Pons (tissue), 1 donor: ENCODE results near the gene PUM2.
"Not testable (repeated sequence)": the region's sequence is repeated elsewhere in the genome, so short reads cannot be mapped to it uniquely, and the experiment has no call there.

Experiments used
- DNase-seq: peaks from one replicate; pipeline ENCODE4 v3.0.0-alpha.2; 2016; ENCODE audit warnings: low spot score

Gene PUM2

DNA sequence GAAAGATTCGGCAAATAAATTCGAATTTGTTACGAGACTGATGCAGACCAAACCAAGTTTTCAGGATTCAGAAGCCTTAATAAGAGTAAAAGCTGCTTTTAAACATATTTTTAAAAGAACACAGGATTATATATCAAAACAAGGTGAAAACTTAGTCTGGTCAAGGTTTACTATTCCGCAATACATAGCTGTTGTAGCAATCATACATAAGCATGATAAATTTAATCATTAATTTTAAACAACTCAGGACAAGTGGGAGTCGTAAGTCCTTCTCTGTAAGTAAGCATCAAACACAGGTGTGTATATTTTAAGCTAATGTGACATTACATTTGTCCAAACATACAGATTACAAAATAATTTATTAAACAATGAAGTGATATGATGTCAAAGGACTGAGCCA lies 57.7 kb downstream of the PUM2 start:
- no peak for DNase-seq

DNA sequence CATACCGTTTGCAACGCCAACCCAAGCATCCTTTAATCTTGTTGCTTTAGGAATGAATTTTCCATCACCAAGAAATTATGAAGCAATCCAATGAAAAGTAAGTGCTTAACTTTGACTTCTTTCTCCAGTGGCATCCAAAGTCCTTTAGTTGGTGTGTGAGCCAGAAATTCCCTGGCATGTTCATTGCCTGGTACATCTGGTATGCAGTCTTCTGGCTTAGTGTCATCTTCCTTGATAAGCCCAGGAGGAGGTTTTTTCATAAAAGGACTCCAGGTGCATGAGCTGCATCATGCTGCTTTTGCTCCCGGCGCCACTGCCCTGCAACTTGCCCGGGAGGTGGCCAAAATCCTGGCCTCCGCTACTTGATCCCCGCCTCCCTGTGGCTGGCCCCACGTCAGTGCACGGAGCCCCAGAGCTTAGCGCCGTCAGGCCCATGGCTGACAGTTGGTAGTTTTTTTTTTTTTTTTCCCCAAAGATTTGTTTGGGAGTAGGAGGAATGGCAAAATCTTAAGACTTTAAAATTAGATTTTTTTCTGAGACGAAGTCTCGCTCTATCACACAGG lies 58.7 kb downstream of the PUM2 start:
- peak; percentile 4 for DNase-seq

DNA sequence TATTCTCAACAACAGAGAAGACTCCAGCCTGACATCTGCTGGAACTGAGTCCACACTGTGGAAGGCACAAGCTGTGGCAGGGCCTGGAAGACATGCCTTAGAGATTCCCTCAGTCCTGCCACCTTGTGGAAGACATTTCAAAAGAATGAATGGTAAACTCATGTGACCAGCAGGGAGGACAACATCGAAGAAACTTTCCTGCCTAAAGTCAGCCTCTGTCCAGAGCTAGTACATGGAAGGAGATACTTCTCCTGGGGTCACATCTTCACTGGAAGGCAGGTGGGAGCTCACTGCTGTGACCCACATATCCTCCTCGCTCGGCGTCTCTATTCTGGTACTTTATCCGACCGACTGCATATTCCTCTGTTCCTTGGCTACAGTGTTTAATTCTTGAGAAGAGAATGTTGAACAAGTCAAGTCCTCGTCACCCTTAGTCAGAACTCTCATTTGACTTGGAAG lies 59.5 kb downstream of the PUM2 start:
- DNase-seq = peak; percentile 87

DNA sequence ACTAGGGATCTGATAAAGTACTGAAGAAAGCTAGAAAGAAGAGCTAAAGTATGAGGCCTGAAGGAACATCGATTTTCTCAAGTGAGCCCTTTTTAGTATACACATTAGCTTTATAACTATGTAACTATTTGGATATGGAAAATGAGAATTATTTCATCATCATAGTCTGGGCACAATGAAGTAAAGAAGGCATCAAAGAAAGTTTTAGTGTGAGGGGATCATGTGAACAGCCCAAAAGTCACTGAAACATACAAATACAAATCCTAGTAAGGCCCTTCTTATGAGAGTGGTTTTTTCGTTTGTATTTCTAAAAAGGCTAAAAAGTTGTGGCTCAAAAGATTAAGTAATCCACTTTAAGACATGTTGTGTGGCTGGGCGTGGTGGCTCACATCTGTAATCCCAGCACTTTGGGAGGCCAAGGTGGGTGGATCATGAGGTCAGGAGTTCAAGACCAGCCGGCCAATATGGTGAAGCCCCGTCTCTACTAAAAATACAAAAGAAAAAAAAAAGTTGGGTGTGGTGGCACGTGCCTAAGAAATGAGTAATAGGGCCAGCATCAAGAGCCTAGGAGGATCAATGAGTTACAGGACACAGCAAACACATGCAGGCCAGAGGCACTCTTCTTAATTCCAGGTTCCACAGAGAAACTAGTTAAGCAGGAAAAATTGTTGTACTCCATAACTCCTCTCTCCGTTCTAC lies 61.9 kb downstream of the PUM2 start:
- DNase-seq = no peak

DNA sequence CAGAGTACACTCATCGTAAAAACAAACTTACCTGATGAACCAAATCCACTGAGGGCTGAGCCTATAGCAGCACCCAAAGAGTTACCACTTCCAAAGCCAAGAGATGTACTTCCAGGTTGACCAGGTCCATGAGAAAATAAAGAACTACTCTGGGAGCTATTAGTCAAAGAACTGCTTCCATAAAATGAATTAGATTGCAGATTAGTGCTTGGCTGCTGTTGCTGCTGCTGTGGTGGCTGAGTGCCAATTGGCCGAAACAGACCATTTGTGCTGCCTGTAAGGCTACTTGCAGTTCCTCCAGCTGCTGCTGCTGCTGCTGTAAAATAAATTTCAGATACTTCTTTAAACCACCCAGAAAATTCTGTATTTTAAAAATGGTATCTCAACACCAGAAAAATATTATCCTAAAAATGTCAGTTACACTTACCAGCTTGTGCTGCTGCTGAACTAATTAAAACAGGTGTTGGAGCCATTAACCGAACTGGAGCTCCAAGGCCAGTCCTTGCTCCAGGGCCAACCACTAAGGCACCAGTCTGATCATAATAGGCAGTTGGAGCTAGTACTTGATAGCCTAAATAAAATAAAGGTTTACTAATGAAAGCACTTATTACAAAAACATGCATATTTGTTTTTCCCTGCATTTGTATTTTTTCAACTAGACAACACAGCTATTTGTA lies 67.6 kb downstream of the PUM2 start:
- peak; percentile 89 for DNase-seq

DNA sequence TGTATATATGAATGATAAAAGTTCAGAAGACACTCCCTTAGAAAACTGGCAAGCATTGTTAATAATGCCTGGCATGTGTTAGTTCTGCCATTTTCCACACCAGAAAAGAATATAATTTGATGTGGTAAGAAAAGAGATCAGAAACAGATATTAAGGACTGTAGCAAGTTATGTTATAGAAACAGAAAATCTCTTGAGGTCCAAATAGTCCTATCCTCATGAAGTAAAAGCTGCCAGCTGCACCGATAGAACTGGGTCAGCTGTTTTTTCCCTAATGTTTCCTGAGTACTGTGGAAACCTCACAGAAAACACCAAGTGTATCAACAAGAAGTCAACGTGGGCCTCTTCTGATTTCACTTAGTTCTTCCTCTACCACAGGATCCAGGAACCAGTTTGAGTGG lies 68.8 kb downstream of the PUM2 start:
- DNase-seq = no peak

DNA sequence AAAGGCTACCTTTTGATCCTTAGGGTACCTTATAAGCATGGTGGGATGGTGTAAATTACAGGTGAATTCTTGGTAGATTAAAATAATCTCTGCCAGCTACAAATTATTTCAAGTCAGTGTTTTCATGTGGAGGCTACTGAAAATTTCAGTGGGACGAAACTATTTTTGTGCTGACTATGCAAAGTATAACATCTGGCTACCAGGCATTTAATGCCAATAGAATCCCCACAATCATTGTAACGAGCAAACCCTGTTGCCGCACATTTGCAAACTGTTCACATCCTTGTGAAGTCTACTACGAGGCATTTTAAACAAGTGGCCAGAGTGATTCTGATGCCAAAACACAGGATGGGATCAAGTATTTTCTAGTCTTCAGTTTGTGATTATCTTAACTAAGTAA lies 77.6 kb downstream of the PUM2 start:
- DNase-seq = no peak

DNA sequence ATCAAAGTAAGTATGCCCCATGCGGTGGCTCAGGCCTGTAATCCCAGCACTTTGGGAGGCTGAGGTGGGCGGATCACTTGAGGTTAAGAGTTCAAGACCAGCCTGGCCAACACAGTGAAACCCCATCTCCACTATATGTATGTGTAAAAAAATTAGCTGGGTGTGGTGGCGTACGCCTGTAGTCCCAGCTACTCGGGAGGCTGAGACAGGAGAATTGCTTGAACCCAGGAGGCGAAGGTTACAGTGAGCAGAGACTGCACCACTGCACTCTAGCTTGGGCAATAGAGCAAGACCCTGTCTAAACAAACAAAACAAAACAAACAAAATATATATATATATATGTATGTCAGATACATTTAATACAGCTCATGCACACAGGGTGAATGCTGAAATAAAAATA lies 82.3 kb downstream of the PUM2 start:
- not testable (repeated sequence) for DNase-seq

DNA sequence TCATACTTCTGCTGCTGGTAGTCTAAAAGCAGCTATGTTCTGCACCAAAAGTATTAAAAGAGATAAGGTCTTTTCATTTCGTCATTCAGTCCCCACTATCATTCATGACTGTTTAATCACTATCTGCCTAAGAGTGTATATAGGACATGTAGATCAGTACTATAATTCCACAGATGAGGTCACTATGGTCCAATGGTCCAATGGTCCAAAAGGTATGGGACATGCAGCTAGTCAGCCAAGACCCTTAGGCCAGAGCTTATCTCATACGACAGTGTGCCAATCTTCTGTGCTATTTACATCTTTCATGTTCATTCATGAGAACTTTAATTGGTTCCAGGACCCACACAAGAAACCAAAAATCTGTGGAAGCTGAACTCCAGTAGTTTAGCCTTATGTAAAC lies 83.1 kb downstream of the PUM2 start:
- no peak for DNase-seq

DNA sequence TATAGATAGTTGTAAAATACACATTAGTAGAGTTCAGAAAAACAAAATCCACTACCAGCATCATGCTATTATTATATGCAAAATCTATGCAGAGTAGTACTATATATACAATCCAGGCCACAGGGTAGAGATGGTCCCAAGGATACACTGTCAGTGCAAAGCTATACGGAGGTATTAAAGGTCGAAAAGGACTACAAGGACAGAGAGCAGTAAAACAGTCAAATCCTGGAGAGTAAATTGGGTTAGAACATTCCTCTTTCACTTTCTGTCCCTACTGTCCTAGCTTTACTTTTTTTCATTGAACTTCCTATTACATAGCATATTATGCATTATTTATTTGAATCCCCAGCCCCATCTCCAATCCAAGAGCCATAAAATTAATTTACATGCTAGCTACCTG lies 86.0 kb downstream of the PUM2 start:
- DNase-seq = no peak

DNA sequence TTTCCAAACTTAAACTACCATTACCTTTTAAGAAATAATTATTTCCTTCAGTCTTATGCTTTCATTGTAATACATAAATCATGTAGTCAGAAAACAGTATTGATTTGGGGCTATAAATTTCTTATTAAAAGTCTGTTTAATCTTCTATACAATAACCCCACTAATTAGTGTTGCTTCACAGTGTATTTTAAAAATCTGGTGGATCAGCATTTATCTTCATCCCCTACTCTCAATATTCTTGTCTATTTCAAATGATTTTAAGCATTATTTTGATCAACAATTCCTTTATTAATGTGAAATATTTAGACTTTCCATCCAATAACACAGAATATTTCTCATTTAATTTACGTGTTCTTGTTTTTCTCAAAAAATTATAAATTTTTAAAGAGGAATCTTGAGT lies 93.2 kb downstream of the PUM2 start:
- no peak for DNase-seq

DNA sequence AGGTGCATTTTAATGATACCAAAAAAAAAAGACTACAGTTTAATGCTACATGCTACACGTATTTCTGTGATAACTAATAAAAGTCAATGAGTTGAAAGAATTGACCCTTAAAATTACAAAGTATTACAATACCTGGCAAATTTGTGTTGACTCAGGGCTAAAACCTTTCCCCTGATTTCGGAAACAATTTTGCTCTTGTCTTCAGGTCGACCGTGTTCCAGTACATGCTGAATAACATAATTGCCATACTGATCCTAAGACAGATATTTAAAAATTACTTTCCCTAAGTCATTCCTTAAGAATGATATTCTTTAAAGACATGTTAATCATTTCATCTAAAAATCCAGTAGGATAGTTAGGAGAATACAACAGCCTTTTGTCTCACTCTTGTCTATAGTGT lies 95.9 kb downstream of the PUM2 start:
- DNase-seq = no peak

DNA sequence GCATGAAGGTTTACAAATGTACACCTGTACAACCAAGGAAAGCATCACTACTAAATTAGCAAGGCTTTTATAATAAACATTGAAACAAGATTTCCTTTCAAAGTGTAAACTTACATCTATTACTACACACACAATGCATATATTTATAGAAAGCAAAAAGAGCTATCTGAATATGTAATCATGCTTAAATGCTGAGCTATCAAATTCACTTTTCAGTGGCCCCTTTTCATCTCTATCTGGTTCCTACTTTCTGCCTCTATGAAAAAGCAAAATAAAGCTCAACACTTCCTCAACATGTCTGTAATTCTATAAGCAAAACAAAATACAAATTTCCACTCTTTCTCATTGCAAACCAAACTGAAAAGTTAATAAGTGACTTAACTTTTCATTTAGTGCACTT lies 100.2 kb downstream of the PUM2 start:
- DNase-seq = no peak

DNA sequence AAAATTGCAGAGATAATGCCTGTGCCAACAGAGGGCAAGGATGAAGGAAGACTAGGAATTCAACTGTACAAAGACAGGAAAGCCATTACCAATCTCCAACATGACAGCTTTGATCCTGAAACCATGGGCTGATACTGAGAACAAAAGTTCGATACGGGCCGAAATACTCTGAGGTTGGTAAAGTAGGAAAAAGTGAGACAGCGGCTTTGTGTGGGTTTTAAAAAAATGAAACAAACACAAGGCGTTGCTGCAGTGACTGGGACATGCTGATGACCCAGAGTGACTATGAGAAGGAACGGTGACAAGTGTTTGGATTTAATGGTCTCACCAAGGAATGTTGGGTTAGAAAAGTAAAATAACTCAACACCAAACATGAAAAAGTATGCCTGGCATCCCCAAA lies 101.5 kb downstream of the PUM2 start:
- DNase-seq = no peak

DNA sequence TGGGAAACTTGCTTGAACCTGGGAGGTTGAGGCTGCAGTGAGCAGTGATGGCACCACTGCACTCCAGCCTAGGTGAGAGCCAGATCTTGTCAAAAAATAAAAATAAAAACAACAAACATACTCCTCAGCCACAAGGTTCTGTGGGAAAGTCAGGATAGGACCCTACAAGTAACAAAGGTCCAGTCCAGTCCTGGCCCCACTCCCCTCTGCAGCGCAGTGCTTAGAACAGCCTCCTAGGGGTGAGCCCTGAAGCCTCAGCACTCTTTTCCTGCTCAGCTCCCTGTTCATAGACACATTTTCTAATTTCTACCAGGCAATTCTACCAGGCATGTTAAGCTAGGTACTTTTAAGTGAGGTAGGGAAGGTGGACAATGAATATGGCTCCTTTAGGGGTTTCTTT lies 103.6 kb downstream of the PUM2 start:
- no peak for DNase-seq

DNA sequence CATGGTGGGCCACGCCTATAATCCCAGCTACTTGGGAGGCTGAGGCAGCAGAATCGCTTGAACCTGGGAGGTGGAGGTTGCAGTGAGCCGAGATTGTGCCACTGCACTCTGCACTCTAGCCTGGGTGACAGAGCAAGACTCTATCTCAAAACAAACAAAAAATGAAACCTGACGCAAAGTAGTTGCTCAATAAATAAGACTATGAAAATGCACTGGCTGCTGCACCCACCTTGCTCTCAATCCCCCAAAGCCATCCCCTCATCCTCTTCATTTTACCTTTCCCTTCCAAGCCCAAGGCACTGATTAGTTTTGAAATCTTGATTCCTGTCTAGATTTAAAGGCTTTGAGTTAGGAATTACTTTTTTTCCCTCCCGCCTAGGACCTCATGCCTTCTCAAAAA lies 107.0 kb downstream of the PUM2 start:
- DNase-seq = not testable (repeated sequence)

DNA sequence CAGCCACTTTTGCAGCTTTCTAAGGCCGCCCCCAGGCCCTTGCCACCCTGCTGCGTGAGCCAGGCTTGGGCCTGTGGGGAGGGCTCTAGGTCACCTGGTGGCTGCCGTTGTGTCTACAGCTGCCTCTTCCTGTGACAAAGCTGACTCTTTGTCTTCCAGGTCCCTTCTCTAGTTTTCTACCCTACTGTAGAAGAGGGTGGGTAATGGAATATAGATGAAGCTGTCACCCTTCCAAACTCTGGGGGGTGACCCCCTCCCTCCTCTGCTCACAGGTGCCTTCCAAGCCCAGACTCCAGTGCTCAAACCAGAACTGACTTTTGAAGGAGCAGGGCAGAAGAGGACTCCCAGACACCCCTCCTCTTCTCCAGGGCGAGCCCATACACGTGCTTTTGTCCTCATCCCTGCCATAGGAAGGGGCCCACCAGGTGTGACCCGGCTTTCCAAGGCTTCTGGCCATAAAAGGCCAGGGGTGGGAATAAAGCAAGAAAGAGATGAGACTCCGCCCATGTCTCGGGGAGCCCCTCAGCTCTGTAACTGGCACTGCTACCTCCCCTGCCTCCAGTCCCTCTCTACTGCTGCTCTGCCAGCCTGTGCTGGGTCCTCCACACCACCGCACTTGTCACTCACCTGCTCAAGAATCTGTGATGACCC lies 107.8 kb downstream of the PUM2 start:
- no peak for DNase-seq

DNA sequence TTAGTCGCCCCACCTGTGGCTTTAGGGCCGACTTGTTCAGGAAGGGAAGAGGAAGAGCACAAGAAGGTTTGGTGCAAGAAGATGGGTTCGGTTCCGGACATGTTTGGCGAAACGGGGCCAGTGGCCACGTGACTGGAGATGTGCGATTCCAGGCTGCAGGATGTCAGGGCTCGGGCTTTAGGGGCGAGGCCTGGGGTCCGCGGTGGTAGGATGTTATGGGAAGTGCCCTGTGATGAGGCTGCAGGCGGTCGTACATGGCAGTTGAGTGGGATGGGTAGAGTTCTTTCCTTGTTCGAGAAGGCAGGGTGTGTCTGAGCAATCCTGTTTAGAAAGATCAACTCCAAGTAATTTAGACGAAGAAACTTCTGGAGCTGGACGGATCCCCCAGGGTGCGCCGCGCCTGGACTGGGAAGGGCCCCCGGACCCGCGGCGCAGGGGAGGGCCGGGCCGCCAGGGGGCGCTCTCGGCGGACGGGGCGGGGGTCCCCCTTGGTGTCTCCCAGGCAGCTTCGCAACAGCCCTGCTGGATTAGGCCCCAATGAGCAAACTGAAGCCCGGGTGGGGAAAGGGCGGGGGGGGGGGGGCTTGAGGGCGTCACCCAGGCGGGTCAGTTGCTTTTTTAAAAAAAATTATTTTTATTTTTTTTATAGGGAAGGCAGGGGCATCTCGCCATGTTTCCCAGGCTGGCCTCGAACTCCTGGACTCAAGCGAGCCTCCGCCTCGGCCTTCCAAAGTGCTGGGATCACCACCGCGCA lies 108.5 kb downstream of the PUM2 start:
- DNase-seq = no peak

DNA sequence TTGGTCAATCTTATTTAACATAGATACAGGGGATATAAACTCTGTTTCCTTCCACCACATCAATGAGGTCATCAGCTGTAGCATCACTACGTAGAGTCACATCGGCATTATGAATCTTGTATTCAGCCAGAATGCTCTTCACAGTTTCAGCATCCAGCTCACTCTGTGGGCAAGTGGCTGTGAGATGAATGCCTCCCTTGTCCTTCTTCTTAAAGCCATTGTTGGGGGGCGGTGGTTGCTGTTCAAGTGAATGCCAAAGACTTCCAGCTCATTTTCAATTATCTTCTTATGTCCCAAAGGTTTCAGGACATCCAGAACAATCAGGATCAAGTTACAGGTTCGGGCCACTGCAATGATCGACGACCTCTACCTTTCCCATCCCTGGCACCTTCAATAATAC lies 110.4 kb downstream of the PUM2 start:
- DNase-seq = peak; percentile 80

DNA sequence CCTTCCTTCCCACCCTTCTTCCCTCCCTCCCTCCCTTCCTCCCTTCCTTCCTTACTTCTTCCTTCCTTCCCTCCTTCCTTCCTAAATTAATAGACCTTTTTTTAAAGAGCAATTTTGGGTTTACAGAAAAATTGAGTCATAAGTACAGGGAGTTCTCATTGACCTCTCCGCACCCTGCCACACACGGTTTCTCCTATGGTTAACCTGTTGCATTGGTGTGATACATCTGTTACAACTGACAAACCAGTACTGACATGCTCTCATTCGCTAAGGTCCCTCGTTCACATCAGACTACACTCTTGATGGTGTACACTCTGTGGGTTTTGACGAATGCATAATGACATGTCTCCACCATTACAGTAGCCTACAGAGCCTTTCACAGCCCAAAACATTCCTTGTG lies 114.1 kb downstream of the PUM2 start:
- no peak for DNase-seq

DNA sequence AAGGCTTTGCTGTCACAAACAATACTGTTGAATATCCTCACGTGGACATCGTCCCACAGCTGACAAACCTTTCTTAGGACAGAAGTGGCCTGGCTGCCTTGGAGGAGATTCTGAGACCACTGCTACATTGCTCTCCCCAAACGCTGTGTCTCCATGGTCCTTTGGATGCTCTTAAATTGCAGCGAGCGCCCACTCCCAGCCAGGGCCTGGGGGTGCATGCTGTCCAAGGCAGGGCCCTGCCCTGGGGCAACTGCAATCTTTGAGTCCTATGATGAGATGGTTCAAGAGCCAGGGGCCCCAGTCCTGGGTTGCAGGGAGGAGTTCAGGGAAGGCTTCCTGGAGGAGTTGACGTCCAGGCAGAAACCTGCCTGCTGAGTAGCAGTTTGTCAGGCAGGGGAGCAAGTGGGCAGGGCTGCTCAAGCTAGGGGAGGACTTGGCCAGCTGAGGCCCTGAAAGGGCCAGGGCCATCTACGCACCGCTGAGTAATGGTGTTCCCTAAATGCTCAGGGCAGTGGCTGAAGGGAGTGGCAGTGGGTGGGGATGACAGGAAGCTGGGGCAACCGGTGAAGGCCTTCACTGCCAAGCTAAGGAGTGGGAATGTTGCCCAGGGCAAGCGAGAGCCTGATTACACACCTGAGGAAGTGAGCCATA lies 114.9 kb downstream of the PUM2 start:
- no peak for DNase-seq

DNA sequence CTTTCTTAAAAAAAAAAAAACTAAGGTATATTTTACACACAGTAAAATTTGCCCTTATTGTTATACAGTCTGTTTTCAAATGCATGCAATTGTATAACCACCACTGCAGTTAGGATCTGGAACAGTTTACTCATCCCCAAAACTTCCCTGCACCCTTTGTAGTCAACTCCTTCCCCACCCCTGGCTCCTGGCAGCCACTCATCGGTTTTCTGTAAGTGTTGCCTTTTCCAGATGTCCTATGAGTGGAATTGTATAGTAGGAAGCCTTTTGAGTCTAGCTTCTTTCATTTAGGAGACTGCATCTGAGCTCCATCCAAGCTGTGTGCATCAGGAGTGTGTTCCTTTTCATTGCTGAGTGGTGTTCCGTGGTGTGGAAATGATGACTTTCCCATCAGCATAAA lies 116.0 kb downstream of the PUM2 start:
- DNase-seq = not testable (repeated sequence)
